Erythroblast (primary cell): Measurements from ENCODE around the gene ST8SIA3.

Experiments
- DNase-seq, 2 experiments: peaks; one replicate each; lab custom pipeline; 2025; lab: John Stamatoyannopoulos, UW
- GATA1 ChIP-seq: IDR thresholded peaks from 2 replicates; pipeline ENCODE4 v1.6.1; 2011; ENCODE audit warnings: low read depth, mild to moderate bottlenecking, control low read depth, low read length, moderate library complexity
- POLR2A ChIP-seq: IDR thresholded peaks from 2 replicates; pipeline ENCODE4 v1.6.1; 2011; ENCODE audit warnings: mild to moderate bottlenecking, low read length

ST8SIA3 gene, protein sequence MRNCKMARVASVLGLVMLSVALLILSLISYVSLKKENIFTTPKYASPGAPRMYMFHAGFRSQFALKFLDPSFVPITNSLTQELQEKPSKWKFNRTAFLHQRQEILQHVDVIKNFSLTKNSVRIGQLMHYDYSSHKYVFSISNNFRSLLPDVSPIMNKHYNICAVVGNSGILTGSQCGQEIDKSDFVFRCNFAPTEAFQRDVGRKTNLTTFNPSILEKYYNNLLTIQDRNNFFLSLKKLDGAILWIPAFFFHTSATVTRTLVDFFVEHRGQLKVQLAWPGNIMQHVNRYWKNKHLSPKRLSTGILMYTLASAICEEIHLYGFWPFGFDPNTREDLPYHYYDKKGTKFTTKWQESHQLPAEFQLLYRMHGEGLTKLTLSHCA

DNA sequence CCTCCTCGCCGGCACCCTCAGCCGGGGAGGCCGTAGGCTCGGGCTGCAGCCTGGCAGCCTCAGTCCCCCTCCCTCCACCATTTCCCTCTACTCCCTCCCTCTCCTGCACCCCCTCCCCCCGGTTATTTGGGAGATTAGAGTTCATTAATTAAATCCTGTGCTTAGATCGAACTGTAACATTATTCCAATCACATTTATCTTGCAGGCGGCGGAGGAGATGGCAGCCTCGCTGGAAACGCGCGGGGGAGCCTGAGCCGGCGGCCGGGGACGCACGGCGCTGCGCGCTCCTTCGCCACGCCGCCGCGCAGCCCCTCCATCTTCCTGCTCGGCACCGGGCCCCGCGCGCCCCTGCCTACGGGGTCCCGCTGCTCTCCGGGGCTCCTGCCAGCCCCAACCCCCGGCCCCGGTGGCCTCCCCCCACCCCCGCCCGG lies at the start of gene ST8SIA3:
TSS of gene ST8SIA3 (plus strand) at position 287 of the 431 bp plus-strand sequence. CDS start 290 bp downstream, outside the sequence.
- no peak for DNase-seq
- TF ChIP-seq GATA1 (no peak), POLR2A (no peak)

- TF ChIP-seq GATA1, result no peak
- no peak for TF ChIP-seq POLR2A
- no peak for DNase-seq
Measured at GRCh38 chr18:57311472-57311871, 40.9 kb upstream of the ST8SIA3 start.

DNA sequence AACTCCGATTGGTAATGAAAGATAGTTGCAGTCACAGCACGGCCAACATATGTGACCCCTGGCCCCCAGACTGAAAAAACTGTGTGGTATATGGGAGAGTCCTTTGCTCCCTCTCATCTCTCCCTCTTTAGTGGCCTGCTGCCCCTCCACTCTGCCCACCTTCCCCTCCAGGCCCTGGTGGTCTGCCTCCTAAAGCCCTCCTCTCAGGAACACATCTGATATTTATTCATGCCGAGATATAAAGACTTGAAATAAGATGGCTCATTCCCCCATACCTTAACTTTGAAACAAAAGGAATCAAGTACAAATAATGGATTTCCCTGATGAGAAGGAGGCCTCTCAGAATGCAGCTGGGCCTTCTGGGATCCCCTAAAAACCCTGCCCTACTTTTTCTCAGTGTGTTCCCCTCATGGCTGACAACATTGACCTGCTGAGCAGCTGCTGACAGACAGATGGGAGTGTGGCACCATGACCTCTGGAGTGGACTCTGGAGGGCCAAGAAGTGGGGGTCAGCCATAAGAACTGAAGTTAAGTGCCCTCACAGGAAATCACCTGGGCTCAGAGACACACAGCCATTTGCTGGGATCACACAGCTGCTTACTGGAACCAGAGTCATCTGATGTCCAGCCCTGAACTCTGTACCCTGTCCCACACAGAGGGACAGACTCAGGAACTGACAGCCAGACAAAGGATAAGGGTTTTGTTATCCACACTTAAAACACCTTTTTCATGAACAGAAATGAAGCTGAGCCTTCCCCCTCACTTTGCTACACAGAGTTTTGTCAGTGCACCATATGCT lies 39.8 kb upstream of the ST8SIA3 start:
- no peak for DNase-seq
- no peak for TF ChIP-seq POLR2A
- TF ChIP-seq GATA1, result no peak

DNA sequence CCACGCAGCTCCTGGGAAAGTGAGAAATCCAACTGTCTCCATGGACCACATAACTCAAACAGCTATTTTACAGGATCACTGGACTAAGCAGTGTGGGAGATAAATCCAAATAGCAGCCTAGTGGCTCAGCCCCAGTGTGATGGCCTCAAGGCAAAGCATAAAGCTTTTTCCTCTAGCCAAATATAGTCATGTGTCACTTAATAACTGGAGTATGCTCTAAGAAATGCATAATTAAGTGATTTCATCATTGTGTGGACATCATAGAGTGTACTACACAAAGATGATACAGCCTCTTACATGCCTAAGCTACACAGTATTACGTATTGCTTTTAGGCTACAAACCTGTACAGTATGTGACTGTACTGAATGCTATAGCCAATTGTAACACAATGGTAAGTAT lies 31.8 kb upstream of the ST8SIA3 start:
- DNase-seq, result no peak
- TF ChIP-seq GATA1 (no peak), POLR2A (no peak)

DNA sequence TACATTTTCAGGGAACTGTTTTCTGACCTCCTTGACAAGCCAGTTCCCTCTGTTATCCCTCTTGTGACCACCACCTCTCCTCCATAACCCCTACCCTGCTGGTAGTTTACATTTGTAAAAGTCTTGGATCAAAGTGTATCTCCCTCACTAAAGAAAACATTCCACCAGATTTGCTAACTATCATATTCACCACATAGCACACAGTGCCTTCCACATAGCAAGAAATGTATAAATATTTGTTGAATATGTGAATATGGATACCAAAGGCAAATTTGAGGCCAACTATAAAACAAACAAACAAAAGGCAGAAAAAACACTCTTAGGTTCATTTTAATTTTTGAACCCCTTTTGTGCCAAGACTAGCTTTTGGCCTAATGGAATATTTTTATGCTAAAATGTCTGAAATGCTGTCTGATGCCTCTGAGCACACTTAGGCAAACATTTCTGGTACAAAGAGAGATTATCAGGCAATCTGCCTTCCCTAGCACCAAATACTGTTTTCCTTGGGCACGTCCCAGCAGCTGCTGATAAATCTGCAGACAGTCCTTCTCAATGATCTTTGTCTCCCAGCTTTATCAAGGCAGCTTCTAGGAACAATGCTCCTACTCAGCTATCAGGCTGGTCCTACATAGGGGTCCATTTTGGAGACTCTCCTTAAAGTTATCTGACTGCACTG lies 26.7 kb upstream of the ST8SIA3 start:
- no peak for DNase-seq
- TF ChIP-seq POLR2A (no peak), GATA1 (no peak)

DNA sequence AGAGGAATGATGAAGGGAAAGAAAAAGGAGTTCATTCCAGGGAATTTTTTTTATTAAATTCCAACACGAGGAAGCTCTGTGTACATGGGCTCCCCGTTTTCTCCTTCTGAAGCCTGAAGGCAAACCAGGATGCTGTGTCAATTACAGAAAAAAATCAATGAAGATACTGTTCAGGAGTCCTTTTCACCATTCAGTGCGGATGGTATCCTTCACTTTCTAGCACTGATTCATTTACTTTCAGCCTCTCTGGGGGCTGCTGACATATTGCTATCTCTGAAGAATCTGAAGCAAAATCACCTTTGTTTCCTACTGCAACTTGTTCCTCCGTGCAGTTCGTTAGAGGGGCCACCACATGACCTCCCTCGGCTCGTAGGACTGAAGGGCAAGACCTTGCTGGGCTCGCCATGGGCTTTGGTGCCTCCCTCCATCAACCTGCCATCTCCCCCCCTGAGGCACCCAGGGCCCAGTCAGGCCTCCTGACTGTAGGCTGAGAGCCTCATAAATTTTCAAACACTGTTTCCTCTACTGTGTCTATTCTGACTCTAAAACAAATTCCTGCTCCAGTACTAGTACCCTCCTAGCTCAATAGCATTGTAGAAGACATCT lies 25.5 kb upstream of the ST8SIA3 start:
- no peak for DNase-seq
- TF ChIP-seq POLR2A, result no peak
- TF ChIP-seq GATA1, result no peak

DNA sequence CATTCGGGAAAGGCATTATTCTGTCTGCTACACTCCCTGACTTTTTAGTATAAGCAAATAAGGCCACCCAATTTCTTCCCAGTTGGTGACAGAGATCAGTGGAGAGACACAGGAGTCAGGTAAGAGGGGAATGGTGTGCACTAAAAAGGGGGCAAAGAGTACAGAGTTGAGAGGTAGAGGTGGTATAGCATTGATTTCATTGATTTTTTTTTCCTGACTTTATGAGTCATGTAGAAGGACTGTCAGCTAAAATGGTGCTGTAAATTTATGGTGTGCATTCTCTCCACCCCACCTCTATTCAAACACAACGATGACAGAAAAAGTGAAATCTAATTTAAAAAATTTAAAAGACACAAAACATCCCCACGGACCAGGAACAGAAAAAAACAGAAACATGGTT lies 23.7 kb upstream of the ST8SIA3 start:
- TF ChIP-seq POLR2A, result no peak
- no peak for DNase-seq

DNA sequence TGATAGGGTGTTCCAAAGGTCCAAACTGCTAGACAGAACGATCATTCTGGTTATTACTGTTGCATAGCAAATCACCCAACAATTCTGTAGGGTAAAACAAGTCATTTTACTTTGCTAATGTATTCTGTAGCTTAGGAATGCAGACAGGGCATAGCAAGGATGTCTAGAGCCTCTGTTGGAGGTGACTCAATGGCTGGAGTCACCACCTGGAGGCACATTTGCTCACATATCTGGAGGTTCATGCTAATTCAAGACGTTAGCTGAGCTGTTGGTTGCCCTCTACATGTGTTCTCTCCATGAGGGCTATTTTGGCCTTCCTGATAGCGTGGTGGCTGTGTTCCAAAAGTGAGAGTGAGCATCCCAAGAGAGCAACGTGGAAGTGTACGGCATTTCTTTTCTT lies 22.5 kb upstream of the ST8SIA3 start:
- no peak for TF ChIP-seq GATA1
- no peak for DNase-seq

GRCh38 chr18:57331718-57332117 lies 20.6 kb upstream of the ST8SIA3 start:
- no peak for DNase-seq
- TF ChIP-seq GATA1 (no peak), POLR2A (no peak)

- no peak for DNase-seq
- TF ChIP-seq POLR2A, result no peak
- no peak for TF ChIP-seq GATA1
Measured at GRCh38 chr18:57333940-57334339, 18.4 kb upstream of the ST8SIA3 start.

DNA sequence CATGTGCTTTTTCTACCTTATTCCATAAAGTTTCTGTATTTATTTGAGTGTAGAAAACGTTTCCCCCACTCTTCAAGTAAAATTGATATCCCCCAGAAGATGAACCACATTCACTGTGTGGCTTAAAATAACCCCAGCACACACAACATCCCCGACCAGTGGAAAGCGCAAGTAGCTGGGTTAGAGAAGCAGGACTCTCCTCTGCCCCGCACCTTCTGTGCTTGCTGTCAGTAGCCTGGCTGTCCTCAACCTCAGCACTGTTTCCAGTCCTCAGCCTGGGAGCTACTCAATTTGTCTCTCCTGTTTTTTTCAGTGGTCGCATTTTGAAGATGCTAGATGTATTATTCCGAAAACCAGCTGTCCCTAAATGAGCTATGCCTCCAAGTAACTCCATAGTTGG lies 18.0 kb upstream of the ST8SIA3 start:
- no peak for DNase-seq
- TF ChIP-seq GATA1 (no peak), POLR2A (no peak)

GRCh38 chr18:57336343-57336742 lies 16.0 kb upstream of the ST8SIA3 start:
- TF ChIP-seq POLR2A (no peak), GATA1 (no peak)
- DNase-seq, result no peak

GRCh38 chr18:57337890-57338289 lies 14.5 kb upstream of the ST8SIA3 start:
- DNase-seq, result no peak
- TF ChIP-seq GATA1 (no peak), POLR2A (no peak)

- TF ChIP-seq GATA1 (no peak), POLR2A (no peak)
- DNase-seq, result no peak
Measured at GRCh38 chr18:57343833-57344232, 8.5 kb upstream of the ST8SIA3 start.
